ENCODE data around the gene GPRC6A. TPM values are rescaled to one million over a fixed set of nuclear protein-coding genes. Genes with fewer than 3 reads are reported as not detected.

Gene GPRC6A
- total RNA-seq, 4 donors from 2014 or later: 0.35 TPM; not detected in 3

- TF ChIP-seq CTCF (IDR thresholded peaks at IDR 0.05) (no peak), POLR2A (IDR thresholded peaks at IDR 0.05) (no peak)
- Histone ChIP-seq H3K27ac (no peak overlapping the region), H3K4me1 (no peaks in the 10 kb centered on the region), H3K36me3 (no peaks in the 10 kb centered on the region), H3K4me3 (no peak overlapping the region), H3K9me3 (no peaks in the 10 kb centered on the region), H3K27me3 (no peaks in the 10 kb centered on the region)
- DNase-seq: no peak
- intact Hi-C loops (cut with DNase I; ENCODE audit: low total_unique reads): no loop called here
Measured at GRCh38 chr6:116866281-116866871, 37.5 kb upstream of the GPRC6A start.

GRCh38 chr6:116859264-116859663 is 30.4 kb upstream of the GPRC6A start:
- intact Hi-C loops (cut with DNase I; ENCODE audit: low total_unique reads): no loop called here
- Histone ChIP-seq H3K36me3 (no peaks in the 10 kb centered on the region), H3K9me3 (peaks cover 0 to 14% of the 10 kb centered on the region in 2 donors), H3K4me3 (no peak overlapping the region), H3K4me1 (no peaks in the 10 kb centered on the region), H3K27ac (no peak overlapping the region), H3K27me3 (no peaks in the 10 kb centered on the region)
- no peak for DNase-seq
- TF ChIP-seq POLR2A (IDR thresholded peaks at IDR 0.05): no peak
- TF ChIP-seq CTCF (IDR thresholded peaks at IDR 0.05): no peak

GRCh38 chr6:116858060-116858459 is 29.2 kb upstream of the GPRC6A start:
- TF ChIP-seq CTCF (IDR thresholded peaks at IDR 0.05): no peak
- TF ChIP-seq POLR2A (IDR thresholded peaks at IDR 0.05): no peak
- Histone ChIP-seq H3K9me3 (peaks cover 0 to 14% of the 10 kb centered on the region in 2 donors), H3K27ac (no peak overlapping the region), H3K36me3 (no peaks in the 10 kb centered on the region), H3K4me1 (no peaks in the 10 kb centered on the region), H3K4me3 (no peak overlapping the region), H3K27me3 (no peaks in the 10 kb centered on the region)
- intact Hi-C loops (cut with DNase I; ENCODE audit: low total_unique reads): no loop called here
- DNase-seq: no peak

DNA sequence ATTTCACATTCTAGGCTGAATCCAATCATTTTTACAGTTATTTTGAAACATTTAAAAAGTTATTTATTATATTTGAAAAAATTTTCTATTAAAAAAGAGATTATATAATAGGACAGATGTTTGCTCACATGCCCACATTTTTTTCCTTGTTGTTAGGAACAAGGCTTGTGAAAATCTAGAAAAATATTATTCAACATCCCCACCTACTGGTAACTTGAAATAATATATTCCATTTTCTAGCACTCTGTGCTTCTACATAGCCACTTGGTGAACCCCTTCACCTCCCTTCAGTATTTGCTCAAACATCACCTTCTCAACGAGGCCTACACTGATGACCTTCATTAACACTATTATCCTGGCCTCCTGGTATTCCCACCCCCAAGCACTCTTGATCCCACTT is 18.3 kb upstream of the GPRC6A start:
- no peak for DNase-seq
- peak in 3 of 4 experiments; percentile 15 to 26 (median 20) for TF ChIP-seq CTCF (IDR thresholded peaks at IDR 0.05)
- no peak for TF ChIP-seq POLR2A (IDR thresholded peaks at IDR 0.05)
- H3K27me3 ChIP-seq: no peaks in the 10 kb centered on the region
- no peaks in the 10 kb centered on the region for H3K9me3 ChIP-seq
- no peak overlapping the region for H3K27ac ChIP-seq
- no peaks in the 10 kb centered on the region for H3K36me3 ChIP-seq
- no peak overlapping the region for H3K4me3 ChIP-seq
- intact Hi-C loops (cut with DNase I; ENCODE audit: low total_unique reads): no loop called here
- H3K4me1 ChIP-seq: no peaks in the 10 kb centered on the region

DNA sequence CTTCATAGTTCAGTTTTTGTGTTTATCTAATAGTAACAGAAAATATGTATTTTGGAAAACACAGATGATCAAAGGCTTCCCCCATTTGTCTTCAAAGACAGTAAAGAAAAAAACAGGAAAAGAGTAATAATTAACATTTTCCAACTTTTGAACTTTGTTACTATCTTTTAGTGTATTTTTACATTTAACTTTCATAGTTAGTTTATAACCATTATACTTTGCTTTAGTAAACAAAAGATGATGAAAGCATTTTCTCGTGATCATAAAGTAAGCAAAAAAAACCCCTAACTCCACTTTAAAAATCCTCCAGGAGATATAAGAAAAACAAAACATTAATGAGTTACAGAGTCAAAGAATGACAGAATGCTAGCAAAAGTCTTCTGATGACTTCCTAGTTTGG is 13.6 kb upstream of the GPRC6A start:
- Histone ChIP-seq H3K9me3 (no peaks in the 10 kb centered on the region), H3K27ac (no peak overlapping the region), H3K4me3 (no peak overlapping the region), H3K27me3 (no peaks in the 10 kb centered on the region), H3K4me1 (no peaks in the 10 kb centered on the region), H3K36me3 (no peaks in the 10 kb centered on the region)
- intact Hi-C loops (cut with DNase I; ENCODE audit: low total_unique reads): no loop called here
- no peak for TF ChIP-seq POLR2A (IDR thresholded peaks at IDR 0.05)
- TF ChIP-seq CTCF (IDR thresholded peaks at IDR 0.05): no peak
- no peak for DNase-seq

Measured in uterus (tissue), 4 donors.